ENCODE data around the gene CAMK1D. TPM values are rescaled to one million over a fixed set of nuclear protein-coding genes. Genes with fewer than 3 reads are reported as not detected.
A peak's percentile ranks its signal among the peaks of the same experiment; 100 is the strongest.

Gene CAMK1D
- total and polyA plus RNA-seq, 2 of the 8 experiments (the other 6 are each of a cell fraction or from before 2014, with no cell fraction given): 3.5 to 10.6 TPM

DNA sequence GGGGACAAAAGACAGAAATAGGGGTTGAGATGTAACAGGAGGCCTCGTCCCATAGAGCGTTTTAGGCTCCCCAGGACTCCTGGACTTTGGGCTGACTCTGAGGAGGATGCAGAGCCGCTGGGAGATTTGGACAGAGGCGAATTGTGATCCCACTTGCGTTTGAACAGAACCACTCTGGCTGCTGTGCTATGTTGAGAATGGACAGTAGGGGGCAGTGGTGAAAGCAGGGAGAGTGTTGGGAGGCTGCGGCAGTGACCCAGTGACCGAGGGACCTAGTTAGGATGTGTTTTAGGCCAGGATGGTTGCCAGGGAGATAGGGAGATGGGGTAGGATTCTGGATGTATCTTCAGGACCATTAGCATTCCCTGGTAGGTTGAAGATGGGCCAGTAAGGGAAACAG lies 380.5 kb downstream of the CAMK1D start:
- H4K91ac ChIP-seq (replicated peaks; ENCODE audit: insufficient read length, low read length): no peak overlapping the region
- H2BK20ac ChIP-seq (ENCODE audit: low read length): no peak overlapping the region
- H3K9me3 ChIP-seq (ENCODE audit: insufficient read depth in 2 of 2, low read depth in 1 of 2, low read length in 1 of 2): no peaks in the 10 kb centered on the region
- FAIRE-seq (peak; percentile 82), DNase-seq (ENCODE audit: low read depth in 1 of 2, low spot score in 2 of 2) (peak; percentile 15 to 88)
- H3K9ac ChIP-seq (replicated peaks in 1 of 4; ENCODE audit: extremely low read depth in 1 of 4, low read depth in 3 of 4, low read length in 3 of 4): no peak overlapping the region
- H2BK12ac ChIP-seq (ENCODE audit: low read depth, low read length): 0 out of 2 replicates have a peak overlapping the region, but pooled peaks have one; percentile 52
- H3K4me1 ChIP-seq (replicated peaks in 1 of 4; ENCODE audit: control insufficient read depth in 3 of 4, insufficient read depth in 4 of 4, low read length in 3 of 4): peaks cover 0 to 5% (median 1%) of the 10 kb centered on the region in 4 experiments; a peak in 5 of 7 replicates
- 61% methylated on average over 7 of the region's 7 CpGs; no CpG with 5 or more reads in 1 of the 2 experiments for WGBS, 2 experiments (ENCODE audit: extremely low coverage in 1 of 2, insufficient coverage in 1 of 2, insufficient read length in 1 of 2, insufficient replicate concordance in 2 of 2, low coverage in 1 of 2, low lambda C conversion rate in 2 of 2, missing lambda C conversion rate in 1 of 2)
- no peak overlapping the region for H3K23ac ChIP-seq (ENCODE audit: insufficient read length)
- H3K79me1 ChIP-seq (ENCODE audit: low read depth, low read length): no peaks in the 10 kb centered on the region
- no peak overlapping the region for H3K4ac ChIP-seq (replicated peaks; ENCODE audit: insufficient read length, low read depth, low read length)
- H3K27ac ChIP-seq (ENCODE audit: low read depth, low read length): no peak overlapping the region
- H4K5ac ChIP-seq (ENCODE audit: insufficient read length, low read depth, low read length): no peak overlapping the region
- no peaks in the 10 kb centered on the region for H3K79me2 ChIP-seq (ENCODE audit: control insufficient read depth in 1 of 2, insufficient read depth in 2 of 2, low read length in 2 of 2)
- TF ChIP-seq CREB1 (IDR thresholded peaks at IDR 0.05): peak; percentile 33; the same call in 1 of the 2 replicates
- TF ChIP-seq TBP (IDR thresholded peaks at IDR 0.05; ENCODE audit: low read depth, low read length): no peak
- peak; percentile 88 to 92 for TF ChIP-seq RAD21 (IDR thresholded peaks at IDR 0.05 in 1 of 2, conservative IDR thresholded peaks at IDR 0.05 in 1 of 2; ENCODE audit: low read depth in 2 of 2, low read length in 2 of 2)
- TF ChIP-seq SP4 (IDR thresholded peaks at IDR 0.05; ENCODE audit: low read length): no peak
- TF ChIP-seq, protein P1, sequence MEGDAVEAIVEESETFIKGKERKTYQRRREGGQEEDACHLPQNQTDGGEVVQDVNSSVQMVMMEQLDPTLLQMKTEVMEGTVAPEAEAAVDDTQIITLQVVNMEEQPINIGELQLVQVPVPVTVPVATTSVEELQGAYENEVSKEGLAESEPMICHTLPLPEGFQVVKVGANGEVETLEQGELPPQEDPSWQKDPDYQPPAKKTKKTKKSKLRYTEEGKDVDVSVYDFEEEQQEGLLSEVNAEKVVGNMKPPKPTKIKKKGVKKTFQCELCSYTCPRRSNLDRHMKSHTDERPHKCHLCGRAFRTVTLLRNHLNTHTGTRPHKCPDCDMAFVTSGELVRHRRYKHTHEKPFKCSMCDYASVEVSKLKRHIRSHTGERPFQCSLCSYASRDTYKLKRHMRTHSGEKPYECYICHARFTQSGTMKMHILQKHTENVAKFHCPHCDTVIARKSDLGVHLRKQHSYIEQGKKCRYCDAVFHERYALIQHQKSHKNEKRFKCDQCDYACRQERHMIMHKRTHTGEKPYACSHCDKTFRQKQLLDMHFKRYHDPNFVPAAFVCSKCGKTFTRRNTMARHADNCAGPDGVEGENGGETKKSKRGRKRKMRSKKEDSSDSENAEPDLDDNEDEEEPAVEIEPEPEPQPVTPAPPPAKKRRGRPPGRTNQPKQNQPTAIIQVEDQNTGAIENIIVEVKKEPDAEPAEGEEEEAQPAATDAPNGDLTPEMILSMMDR (IDR thresholded peaks at IDR 0.05; ENCODE audit: control extremely low read depth in 1 of 3, insufficient read depth in 1 of 3, low read depth in 1 of 3, low read length in 3 of 3): peak; percentile 83 to 98 (median 87)
- no peak for TF ChIP-seq MAFK (IDR thresholded peaks at IDR 0.05; ENCODE audit: low read depth, low read length)
- no peak overlapping the region for H3K4me3 ChIP-seq (ENCODE audit: extremely low read depth in 1 of 4, insufficient read depth in 2 of 4, low read depth in 3 of 4, low read length in 4 of 4)
- H3K18ac ChIP-seq (ENCODE audit: extremely low read depth, low read length): no peak overlapping the region
- H3K36me3 ChIP-seq (ENCODE audit: control insufficient read depth in 2 of 4, insufficient read depth in 4 of 4, low read length in 3 of 4): no peaks in the 10 kb centered on the region
- H2BK120ac ChIP-seq (replicated peaks; ENCODE audit: low read depth, low read length): no peak overlapping the region
- no peaks in the 10 kb centered on the region for H3K27me3 ChIP-seq (replicated peaks in 1 of 4; ENCODE audit: control insufficient read depth in 3 of 4, extremely low read depth in 1 of 4, insufficient read depth in 3 of 4, low read length in 3 of 4)
- CTCF ChIA-PET (ENCODE audit: partially characterized antibody): interaction anchor here (0.6 to 5.0 kb wide), 19 partner anchors 10 to 601 kb away, joined by 3 to 36 read pairs (median 3); no protein-coding TSS in a partner anchor
- H2AK5ac ChIP-seq (ENCODE audit: low read depth, low read length): peak overlapping the region; percentile 68; the same call in 1 of the 2 replicates
- H3K14ac ChIP-seq (ENCODE audit: insufficient read length): no peak overlapping the region
- no peaks in the 10 kb centered on the region for H4K20me1 ChIP-seq (replicated peaks in 1 of 2; ENCODE audit: control insufficient read depth in 1 of 2, insufficient read depth in 2 of 2, low read length in 2 of 2)
- H3K23me2 ChIP-seq (ENCODE audit: low read depth, low read length): no peaks in the 10 kb centered on the region
- H2BK5ac ChIP-seq (ENCODE audit: low read depth, low read length): peak overlapping the region; percentile 71; the same call in 1 of the 2 replicates
- H4K8ac ChIP-seq (ENCODE audit: extremely low read depth, insufficient read depth, low read length): no peak overlapping the region
- H3K56ac ChIP-seq (replicated peaks; ENCODE audit: insufficient read length, low read depth, low read length): no peak overlapping the region
- H3K4me2 ChIP-seq (ENCODE audit: insufficient read depth in 1 of 2, low read depth in 2 of 2, low read length in 2 of 2): no peak overlapping the region
- H2BK15ac ChIP-seq (ENCODE audit: low read length): no peak overlapping the region
- POLR2A ChIA-PET (ENCODE audit: partially characterized antibody): no interaction called here
- H2AFZ ChIP-seq (ENCODE audit: low read length): no peak overlapping the region

Measured in H1 (cell line).